ENCODE results near the gene HOXB6. TPM values are rescaled to one million over a fixed set of nuclear protein-coding genes. Genes with fewer than 3 reads are reported as not detected.

HOXB6 gene
- total RNA-seq, 1 experiment from 2014 or later: 64.8 TPM

GRCh38 chr17:48637323-48638260 is 32.8 kb upstream of the HOXB6 start:
- no peaks in the 10 kb centered on the region for H3K27me3 ChIP-seq (ENCODE audit: insufficient read depth, low read length)
- no peak overlapping the region for H3K4me3 ChIP-seq (replicated peaks in 1 of 2; ENCODE audit: low read depth in 1 of 2, low read length in 2 of 2)
- H3K9me3 ChIP-seq (ENCODE audit: control insufficient read depth in 1 of 2, insufficient read depth in 1 of 2, low read depth in 1 of 2, low read length in 2 of 2): no peaks in the 10 kb centered on the region
- DNase-seq (ENCODE audit: low read depth, low spot score): no peak
- CTCF ChIA-PET: interaction anchor here (0.8 to 2.4 kb wide), 8 partner anchors 12 to 612 kb away, joined by 3 to 12 read pairs (median 4); partner anchors contain the start of genes ATP5MC1 and HOXB9
- H3K36me3 ChIP-seq (ENCODE audit: control insufficient read depth in 1 of 2, insufficient read depth in 2 of 2, low read length in 2 of 2): peaks cover 14 to 30% of the 10 kb centered on the region in 2 experiments; a peak in 3 of 4 replicates
- H3K27ac ChIP-seq (ENCODE audit: low read depth, low read length): no peak overlapping the region
- H2AFZ ChIP-seq (ENCODE audit: low read depth, low read length, poor library complexity, severe bottlenecking): no peak overlapping the region
- RAD21 ChIA-PET (ENCODE audit: low non-redundant PET in 1 of 2, low total read pairs in 2 of 2, uncharacterized antibody in 2 of 2, unreplicated experiment in 2 of 2): no interaction called here
- ATAC-seq: no peak
- no peak overlapping the region for H3K9ac ChIP-seq (ENCODE audit: low read length)
- H3K4me1 ChIP-seq (ENCODE audit: control insufficient read depth in 1 of 2, insufficient read depth in 2 of 2, low read length in 2 of 2): peaks cover 8 to 19% of the 10 kb centered on the region in 2 experiments; a peak in 3 of 4 replicates
- intact Hi-C loops (cut with micrococcal nuclease): no loop called here
- H3K4me2 ChIP-seq (ENCODE audit: low read length): no peak overlapping the region
- no peaks in the 10 kb centered on the region for H4K20me1 ChIP-seq (ENCODE audit: insufficient read depth)
- H3K9me2 ChIP-seq (ENCODE audit: insufficient read depth): no peaks in the 10 kb centered on the region
- peaks cover 72% of the 10 kb centered on the region for H3K79me2 ChIP-seq (ENCODE audit: insufficient read depth, low read length)
- POLR2A ChIA-PET: interaction anchor here (1.3 kb wide), 1 partner anchor 11 kb away, joined by 5 read pairs; the partner anchor contains the start of gene HOXB9
- TF ChIP-seq RAD21 (IDR thresholded peaks at IDR 0.05; ENCODE audit: low read depth): no peak
- TF ChIP-seq ELF1 (IDR thresholded peaks at IDR 0.05; ENCODE audit: borderline replicate concordance, low read depth): no peak
- no peak for TF ChIP-seq REST (IDR thresholded peaks at IDR 0.05; ENCODE audit: low read depth)
- no peak for TF ChIP-seq ZFX (IDR thresholded peaks at IDR 0.05)
- BruUV-seq (replicated peaks): no TSS peak
